Daoy (cell line): ENCODE data around the gene PPP1R3C. TPM values are rescaled to one million over a fixed set of nuclear protein-coding genes. Genes with fewer than 3 reads are reported as not detected.

Experiments
- DNase-seq: peaks from one replicate; pipeline ENCODE4 v3.0.0-alpha.2; 2015; ENCODE audit warnings: low read depth
- total RNA-seq: library from RNA; depleted of rRNA; stranded (reverse); fragments of >200 nt; shearing (Covaris generic); gene quantifications from 2 replicates; pipeline ENCODE4 v1.2.3, GENCODE V29; 2014

Gene PPP1R3C
- total RNA-seq, 1 experiment from 2014 or later = 0.74 TPM

DNA sequence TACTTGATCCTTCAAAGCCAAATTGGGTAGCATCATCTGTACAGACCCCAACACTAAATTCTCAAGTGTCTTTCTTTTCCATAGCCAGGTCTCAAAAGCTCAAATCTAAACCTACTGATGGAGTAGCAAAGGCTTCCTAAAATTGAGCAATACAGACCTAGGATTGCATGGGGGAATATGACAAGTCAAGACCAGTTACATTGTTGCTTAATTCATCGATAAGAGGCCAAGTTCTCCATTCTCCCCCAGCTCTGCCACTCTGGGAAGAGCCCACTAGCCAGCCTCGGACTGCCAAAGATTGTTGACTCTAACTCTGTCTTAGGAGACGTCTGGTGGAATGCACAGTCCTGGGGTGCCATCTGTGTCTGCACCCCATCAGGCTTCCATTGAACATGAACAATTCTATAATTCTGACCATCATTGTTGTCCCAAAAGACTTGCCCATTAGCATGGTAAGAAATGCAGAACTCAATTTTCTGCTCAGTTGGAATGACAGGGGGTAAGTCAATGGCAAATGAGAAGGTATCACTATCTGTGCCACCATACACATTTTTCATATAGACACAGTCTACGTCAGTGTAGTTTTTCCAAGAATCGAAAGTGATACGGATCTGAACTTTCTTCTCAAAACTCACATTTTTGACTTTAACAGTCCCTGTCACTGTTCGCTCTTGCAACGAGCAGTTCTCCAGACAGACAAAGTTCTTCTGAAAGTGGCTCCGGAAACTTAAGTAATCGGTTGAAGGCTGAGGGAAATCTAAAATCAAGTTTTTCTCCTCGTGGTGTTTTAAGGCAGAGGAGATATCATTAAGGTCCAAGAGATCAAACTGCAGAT is 2.9 kb downstream of the PPP1R3C start:
- DNase-seq = no peak

DNA sequence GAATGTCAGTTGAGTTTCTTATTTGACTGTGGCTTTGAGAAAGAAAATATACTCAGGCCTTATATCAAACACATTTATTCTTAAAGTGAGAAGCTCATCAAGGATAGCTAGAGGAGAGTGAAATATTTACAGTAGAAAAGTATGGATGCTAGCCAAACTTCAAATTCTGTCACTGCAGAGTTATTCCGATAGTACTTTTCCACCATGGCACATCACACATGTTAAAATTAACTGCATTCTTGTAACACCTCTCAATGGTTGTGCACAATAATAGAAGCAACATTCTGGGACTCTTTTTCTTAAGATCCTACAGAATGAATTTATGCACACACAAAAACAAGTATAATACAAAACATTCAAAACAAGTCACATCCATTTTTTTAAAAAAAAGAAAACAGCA is 4.5 kb downstream of the PPP1R3C start:
- DNase-seq = no peak

DNA sequence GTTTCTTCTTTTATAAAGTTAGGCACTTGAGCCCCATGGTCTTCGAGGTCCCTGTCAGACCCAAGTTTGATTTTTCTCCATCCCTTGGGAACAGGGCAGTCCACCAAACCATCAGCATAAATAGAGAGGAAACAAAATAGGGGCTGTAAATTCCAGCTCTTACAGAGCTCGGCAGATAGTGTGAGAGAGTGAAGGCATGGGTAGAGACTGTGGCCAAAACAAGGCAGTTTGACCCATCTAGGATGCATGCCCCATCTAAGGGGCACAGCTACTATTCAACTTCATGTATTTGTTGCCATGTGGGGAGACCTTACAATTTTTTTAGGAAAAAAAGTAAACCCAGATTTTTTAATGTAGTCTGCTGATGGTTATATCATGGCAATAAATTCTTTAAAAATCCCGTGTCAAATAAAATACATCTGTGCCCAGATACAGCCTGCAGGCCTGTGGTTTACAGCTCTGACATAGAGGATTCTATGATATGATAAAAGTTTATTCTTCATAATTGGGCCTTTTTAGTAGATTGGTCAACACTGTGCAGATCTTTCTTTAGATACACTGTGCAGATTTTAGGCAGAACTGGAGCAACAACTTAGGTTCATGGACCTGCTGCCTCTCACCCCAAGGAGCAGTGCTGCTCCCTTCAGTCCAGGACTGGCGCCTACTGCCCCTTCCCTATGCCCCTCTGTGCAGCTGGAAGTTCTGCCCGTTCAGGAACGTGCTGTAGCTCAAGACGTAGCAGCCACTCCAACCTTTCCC is 5.3 kb downstream of the PPP1R3C start:
- no peak for DNase-seq

DNA sequence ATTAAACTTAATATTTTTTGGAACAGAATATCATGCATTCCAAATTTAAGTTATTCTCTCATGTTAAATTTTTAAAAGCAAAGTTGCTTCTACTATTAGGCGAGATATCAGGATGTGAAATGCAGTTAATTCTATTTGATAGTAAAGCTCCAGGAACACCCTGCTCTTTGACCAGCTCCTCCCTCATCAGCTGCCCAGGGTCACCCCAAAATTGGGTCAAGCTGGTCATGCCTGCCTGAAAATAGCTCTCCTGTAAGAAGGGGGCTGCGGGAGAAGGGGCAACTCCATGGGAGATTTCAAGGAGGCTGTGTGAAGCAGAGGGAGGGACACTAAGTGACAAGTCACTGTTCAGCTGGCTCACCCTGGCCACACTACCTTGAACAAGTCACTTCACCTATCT is 5.9 kb downstream of the PPP1R3C start:
- no peak for DNase-seq

DNA sequence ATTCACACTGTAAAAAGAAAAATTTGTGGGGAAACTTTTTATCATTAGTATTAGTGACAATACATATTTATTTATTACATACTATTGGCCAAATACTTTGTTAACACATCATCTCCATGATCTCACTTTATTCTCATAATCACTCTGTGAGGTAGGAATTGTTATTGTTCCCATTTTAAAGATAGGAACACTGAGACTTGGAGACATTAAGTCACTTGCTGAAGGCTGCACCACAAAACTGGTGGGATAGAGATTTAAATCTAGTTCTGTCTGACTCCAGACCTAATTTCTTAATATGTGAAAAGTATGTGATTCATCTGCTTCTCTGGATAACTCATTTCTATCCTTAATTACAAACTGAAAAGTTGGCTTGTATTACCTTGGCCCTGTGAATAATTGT is 8.2 kb downstream of the PPP1R3C start:
- no peak for DNase-seq

DNA sequence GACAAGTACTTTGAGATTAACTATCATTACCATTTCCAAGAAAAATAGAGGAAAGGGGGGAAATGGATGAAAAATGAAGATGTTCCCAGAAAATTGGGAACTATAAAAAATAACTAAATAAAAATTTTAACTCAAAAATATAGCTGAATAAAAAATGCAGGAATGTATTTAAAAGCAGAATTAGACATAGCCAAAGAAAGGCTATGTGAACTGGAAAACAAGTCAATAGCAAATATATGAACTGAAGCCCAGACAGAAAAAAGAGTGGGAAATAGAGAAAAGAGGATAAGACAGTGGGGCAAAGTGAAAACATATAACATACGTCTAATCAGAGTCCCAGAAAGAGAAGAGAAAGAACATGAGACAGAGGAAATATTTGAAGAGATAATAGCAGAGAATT is 10.3 kb downstream of the PPP1R3C start:
- DNase-seq = no peak

DNA sequence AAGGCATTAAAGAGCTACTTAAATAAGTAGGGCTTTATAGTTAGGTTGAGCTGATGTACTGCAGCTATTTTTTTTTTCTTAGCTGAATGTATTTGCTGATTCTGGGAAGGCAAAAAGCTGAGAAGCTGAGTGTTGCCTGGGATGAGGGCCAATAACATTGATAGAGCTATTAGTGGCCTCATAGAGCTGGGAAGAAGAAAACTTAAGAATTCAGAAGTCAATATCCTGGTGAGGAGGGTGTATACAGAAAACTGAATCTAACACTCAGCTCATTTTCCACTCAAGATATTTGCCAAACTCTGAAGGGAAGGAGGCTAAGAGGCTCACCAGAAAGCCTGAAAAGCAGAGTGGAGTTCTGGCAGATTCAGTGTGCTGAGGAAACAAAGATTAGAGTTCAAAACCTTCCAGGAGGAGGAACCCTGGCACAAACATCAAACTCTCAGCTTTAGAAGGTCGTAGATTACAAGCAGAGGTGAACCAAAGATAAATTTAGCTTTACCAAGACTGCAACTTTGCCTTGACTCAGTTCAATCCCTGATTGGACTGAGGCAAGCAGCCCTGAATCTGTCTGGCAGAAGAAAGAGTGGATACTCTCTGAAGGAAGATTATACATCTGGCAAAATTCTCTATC is 11.3 kb downstream of the PPP1R3C start:
- DNase-seq = no peak

DNA sequence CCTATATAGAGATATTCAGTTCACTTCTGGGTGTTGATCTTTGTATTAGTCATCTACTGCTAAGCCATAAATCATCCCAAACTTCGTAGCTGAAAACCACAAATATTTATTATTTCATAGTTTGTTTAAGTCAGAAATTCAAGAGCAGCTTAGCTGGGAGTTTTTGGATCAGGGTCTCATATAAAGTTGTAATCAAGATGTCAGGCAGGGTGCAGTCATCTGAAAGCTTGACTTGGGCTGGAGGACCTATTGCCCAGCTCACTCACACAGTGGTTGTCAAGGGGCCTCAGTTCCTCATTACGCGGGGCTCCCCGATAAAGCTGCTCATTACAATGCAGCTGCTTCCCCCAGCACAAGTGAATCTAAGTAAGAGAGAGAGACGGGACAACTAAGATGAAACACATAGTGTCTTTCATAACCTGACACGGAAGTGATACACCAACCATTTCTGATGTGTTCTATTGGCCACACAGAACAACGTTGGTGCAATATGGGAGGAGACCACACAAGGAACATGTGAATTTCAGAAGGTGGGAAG is 15.7 kb downstream of the PPP1R3C start:
- DNase-seq = peak; percentile 18

DNA sequence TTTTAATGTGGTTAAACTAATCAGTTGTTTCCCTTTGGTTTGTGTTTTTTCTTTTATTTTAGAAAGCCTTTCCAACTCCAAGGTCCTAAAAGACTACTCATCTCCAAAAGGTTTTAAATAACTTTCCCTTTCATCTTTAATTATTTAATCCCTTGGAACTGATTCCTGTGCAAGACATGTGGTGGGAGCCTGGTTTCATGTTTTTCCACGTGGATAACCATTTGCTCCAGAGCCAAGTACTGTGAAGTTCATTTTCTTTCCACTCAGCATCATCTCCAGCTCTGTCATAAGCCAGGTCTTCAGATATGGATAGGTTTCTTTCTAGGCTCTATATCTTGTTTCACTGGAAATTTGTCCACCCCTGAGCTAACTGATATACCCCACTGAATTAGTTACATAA is 16.7 kb downstream of the PPP1R3C start:
- no peak for DNase-seq

DNA sequence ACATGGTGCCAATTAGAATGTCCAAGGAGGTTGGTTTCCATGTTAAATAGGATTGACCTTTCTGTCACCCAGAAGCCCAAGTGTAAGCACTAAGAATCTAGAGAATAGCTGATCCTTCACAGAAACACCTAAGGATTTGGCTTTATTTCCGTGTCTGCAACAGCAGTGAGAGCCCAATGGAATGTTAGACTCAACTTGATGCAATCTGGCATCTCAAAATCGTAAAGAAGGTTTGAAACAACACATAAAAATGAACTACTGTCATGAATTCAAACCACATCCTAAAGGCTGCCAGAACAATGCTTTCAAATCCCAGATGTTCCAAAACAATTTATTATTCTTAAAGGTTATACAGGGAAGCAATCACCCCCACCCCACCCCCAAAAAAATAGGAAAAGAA is 18.6 kb downstream of the PPP1R3C start:
- peak; percentile 14 for DNase-seq

DNA sequence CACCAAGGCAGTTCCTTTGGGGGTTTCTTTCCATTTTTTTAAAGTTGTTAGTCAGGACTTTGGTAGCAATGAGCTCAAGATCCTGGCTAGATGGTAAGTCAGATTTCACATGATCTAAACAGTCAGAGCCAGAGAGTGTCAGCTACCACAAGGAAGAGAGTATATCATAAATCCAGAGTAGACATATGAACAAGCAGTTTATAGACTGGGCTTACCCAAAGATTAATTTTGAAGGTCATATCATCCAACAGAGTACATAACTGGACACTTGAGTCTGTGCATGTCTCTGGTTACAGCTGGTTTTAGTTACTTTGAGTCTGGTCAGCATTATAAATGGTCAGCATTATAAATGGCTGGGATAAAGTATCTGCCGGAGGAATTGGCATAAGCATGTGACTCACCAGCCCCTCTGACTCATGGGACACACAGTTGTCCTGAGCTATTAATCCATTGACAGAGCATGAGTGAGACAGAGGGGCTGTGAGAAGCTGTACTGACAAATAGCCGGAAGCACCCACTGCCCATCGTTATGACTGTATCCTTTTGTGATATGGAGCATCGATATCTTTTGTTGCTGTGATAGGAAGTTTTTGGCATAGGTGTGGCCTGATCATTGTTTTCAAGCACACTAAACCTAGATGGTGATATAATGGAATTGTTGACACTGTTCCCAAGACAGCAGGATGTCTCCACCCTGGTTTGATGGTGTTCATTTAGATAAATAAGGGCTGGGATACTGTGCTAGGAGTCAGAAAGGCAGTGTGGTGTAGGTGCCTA is 19.3 kb downstream of the PPP1R3C start:
- DNase-seq = peak; percentile 85

DNA sequence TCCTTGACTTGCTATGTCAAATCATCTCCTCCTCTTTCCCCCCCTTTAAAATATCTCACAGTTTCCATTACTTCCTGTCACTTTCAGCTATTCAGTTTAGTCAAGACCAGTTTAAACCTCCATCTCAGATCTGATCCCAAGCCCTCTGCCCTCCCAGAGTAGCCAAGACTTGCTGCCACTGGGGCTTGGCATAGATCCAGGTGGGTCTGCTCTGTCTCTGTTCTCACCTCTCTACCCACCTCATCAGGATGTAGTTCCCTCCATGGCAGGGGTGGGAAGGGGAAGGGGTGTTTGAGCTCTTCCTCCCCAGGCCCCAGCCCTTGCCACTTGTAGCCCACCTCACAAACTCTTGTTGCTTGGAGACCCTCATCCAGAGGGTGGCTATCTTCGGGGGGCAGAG is 22.0 kb downstream of the PPP1R3C start:
- no peak for DNase-seq

DNA sequence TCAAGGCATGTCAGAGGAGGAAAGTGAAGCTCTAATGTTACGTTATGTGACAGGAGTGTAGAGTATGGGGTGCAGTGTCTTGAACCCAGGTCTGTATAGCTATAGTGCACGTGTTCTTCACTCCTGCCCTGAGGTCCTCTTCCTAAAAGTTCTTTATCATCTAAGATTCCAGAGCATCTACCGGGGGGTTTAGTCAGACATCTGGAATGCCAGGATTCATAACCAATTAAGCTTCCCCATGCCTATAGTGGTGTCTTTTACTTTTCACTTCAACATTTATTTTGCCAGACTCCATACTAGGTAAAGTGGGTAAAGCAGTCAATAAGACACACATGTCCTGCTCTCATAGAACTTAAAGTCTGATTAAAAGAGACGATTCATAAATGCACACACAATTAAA is 22.4 kb downstream of the PPP1R3C start:
- peak; percentile 8 for DNase-seq

DNA sequence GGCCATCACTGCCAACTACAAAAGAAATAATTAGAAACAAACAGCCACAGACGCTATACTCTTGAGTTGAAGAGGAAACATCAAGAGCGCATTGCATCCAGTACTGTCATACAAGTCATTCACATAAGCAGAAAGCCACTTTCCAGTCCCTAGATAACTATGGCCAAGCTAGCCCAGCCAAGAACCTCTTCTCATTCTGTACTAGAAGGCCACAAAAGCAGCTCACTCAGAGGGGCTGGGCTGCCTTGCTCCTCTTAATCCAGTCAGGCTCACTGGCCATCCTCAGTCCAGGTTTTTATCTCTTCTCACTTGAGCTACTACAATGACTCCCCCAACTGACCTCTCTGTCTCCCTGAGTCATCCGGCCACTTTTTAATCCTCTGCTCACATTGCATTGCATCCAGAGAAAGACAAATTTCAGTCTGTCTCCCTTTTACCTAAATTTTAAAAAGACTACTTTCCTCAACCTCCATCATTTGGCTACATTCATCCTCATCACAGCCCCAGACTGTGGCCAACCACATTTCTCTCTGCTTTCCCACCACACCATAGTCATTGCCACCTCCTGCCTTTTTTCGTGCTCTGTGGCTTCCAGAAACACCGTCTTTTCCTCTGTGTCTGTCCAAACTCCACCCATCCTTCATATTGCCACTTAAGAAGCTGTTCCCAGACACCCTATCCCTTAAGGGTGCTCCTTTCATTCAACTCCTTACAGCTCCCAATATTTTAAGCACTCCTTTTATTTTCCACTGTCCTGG is 25.0 kb downstream of the PPP1R3C start:
- no peak for DNase-seq

DNA sequence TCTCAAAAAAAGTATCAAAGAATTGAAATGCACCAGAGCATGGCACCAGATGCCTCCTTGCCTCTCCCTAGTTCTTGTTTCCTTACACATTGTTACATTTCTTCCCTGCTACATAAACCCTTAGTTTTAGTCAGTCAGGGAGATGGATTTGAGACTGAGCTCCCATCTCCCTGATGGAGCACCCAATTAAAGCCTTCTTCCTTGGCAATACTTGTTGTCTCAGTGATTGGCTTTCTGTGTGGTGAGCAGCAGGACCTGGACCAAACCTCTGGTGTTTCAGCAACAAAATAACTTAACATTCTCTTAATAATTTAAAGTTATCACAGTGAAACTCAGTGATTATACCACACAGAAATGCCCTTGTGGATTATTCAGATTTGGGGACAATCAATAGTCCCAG is 26.9 kb downstream of the PPP1R3C start:
- no peak for DNase-seq

DNA sequence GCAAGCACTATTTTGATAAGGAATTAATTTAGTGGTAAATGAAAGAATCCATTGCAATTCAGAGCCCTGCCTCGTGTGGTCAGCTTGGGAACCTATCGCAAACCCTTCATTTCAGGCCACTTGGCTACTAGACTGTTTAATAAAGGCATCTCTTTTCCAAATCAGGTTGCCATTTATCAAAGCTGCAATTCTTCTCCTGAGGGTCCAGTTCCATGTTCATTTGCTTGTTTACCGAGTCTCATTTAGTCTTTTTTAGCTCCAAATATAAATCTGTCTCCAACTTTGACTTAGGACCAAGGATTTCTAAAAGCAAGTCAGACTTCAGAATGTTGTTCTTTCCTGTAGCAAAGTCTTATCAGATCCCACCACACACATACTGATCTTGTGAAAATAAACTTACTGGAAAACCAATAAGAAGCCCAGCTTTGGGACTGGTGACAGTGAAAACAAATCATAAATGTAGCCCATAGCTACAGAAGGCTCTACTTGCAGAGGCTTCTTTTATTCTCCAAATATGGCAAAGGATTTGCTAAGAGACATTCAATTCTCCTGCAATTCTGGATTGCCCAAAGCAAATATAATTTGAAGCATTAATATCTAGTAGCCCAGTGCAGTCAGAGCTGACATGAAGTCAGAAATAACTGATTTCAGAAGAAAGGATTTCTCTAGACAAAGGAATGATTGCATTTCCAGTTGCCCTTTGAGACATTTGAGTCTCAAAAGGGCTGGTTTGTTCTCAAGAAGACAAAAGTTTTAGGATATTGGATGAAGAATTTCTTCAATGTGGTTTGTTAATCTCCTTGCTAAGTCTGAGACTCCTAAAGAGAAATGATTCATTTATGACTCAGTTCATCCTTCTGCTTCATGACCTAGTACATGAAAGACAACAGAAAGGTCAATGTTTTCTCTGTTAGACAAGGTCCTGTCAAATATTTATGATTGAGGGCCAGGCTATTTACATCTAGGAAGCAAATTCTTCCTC is 28.0 kb downstream of the PPP1R3C start:
- DNase-seq = no peak

DNA sequence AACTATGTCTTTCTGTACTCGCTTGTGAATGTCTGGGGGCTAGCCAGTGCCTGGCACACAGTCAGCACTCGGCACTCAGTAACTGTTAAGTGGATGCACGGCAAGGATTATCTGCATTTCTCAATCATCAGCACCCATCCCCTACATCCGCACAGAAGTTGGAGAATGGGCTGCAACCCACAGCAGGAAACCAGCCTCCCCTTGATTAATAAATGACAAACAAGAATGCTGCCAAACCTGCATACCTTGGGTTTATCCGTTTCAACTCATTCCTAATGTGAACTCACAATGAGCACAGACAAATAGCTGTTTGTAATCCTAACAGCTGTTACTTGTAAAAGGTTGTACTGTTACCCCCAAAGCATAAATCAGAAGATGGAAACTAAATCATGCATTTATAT is 28.9 kb downstream of the PPP1R3C start:
- no peak for DNase-seq

DNA sequence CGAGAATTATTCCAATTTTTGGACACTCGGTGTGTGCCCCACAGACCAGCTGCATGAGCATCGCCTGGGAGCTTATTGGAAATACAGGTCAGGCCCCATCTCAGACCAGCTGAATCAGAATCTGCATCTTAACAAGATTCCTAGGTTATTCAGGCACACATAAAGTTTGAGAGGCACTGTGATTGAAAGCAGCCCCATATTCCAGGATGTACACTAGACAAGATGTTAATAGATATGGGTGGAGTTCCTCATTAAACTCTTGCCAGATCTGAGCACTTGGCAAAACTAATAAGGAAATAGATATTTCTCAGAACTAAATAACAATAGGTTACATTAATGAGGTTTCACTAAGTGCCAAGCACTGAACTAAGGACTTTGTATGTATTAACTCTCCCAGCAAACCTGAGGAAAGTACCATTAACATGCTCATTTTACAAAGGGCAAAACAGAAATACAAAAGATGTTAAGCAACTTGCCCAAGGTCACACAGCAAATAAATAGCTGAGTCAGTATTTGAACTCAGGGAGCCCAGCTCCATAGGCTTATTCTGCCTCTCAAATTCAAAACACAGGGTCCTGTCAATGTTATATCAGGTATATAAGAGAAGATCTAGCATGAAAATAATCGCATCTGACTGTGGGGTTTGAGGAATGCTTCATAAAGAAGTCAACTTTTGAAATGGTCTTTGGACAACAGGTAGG is 29.9 kb downstream of the PPP1R3C start:
- DNase-seq = no peak

DNA sequence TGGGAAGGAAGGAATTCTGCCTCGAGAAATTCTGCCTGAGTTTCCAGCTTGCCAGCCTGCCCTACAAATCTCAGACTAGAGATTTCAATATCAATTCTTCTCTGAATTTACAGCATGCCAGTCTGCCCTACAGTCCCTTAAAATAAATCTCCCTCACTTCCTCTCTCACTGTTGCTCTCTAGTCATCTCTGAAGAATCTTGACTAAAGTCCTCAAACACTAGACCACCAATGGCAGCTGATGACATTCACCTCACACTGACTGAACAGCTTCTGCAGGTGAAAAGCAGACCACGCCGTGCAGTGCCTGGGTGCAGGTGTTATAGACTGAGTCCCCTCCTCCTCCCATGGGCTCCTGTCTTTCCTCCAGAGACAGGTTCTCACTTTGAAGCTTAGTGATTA is 30.4 kb downstream of the PPP1R3C start:
- DNase-seq = no peak
